SW480 (cell line): ENCODE data around the gene ERO1B.
A peak's percentile ranks its signal among the peaks of the same experiment; 100 is the strongest.

Experiments
- DNase-seq: peaks from one replicate; pipeline ENCODE4 v3.0.0-alpha.2; 2016; ENCODE audit warnings: low spot score

Gene ERO1B

DNA sequence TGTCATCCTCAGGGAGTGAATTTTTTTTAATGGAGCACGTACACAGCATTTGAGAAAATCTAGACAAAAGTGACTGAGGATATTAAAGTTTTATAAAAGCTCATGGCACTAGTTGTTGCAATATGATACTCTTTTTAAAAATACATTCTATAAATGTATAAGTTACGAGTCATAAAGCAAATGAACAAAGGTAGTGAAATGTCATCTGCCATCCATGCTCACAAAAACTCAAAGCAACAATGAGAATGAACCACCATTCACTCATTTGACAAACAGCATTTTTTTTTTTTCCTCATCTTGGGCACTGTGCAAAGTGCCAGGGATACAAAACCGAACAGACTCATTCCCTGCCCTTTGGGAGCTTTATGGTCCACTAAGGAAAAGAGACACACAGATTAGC is 100.7 kb downstream of the ERO1B start:
- peak; percentile 32 for DNase-seq

DNA sequence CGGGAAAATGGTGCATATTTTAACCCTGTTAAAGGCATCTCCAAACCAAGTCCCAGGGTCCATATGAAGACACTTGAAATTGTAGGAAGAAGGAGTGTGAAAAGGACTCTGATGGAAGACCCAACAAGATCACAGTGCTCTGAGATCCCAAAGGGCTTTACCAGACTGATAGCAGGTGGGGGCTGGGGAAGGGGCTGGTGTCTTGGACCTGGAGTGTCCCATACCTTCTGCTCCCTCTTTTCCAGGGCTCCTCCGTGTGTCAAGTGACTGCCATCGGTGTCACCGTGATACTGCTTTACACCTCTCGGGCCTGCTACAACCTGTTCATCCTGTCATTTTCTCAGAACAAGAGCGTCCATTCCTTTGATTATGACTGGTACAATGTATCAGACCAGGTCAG is 102.1 kb downstream of the ERO1B start:
- no peak for DNase-seq

DNA sequence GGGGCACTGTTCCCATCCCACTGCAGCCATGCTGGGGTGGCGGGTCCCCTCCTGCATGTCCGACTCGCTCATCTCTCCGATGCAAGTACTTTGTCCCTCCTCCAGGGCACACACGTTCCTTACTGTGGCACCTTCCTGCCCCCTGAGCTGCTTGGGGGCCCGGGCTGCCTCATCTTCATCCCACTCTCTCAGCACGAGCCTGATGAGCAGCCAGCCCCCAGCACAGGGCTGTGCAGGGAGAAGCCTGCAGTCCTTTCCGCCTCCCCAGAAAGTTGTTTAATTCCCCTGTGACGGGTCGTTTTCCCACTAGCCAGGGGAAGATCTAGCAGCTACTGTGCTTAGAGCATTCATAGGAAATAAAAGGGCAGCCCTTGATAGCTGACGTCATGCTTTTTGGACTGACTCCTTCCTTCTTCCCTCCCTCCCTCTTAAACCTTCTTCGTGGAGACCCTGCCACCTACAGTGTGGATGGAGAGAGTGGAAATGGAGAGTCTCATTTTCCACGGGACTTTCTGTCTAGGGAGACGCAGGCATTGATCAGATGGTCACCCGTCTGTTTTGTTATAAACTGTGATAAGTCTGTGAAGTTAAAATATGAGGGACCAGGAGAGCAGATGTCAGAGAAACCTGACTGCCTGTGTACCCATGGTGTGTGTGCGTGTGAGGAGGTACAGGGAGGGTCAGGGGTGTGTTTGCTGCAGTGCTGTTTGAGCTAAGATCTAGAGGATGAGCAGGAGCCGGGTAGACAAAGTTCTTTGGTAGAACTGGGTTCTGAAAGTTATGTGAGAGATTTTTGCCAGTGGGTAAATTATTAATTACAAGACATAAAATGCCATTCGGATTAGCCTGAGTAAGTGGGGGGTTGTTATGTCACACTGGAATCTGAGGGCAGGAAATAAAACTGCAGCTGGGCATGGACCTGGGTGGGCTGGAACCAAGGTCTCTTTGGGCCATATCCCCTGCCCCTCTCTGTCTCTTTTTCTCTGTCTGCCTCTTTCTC is 105.1 kb downstream of the ERO1B start:
- DNase-seq = no peak

DNA sequence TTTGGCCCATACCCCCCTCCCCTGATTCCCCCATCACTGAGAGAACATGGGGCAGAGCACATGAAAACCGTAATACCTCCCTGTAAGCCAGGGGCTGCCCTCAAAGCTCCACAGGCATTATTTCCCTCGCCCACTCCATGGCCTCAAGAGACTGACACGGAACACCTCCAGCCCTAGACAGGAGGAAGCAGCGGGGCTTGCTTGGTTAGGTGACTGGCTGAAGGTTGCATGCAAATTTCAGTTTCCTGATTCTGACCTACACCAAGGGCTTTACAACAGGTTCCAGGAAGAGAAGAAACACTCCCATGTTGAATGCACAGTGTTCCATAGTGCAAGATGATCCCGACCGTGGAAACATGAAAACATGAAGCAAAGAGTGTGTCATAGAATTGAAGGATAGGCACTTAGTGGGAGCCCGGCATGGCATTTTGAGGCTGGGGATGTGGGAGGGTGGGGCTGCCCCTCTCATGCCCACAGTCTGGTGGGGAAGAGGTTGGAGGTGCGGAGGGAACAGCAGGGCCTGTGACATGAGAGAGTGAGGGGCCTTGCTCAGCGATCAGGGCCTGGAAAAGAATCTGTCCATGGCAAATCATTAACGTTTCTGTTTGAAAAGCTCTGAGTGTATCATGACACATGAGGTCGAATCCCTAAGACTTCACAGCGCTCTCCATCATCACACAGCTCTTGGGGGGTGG is 106.0 kb downstream of the ERO1B start:
- no peak for DNase-seq

GRCh38 chr1:236173174-236173767 is 108.5 kb downstream of the ERO1B start:
- DNase-seq = no peak

DNA sequence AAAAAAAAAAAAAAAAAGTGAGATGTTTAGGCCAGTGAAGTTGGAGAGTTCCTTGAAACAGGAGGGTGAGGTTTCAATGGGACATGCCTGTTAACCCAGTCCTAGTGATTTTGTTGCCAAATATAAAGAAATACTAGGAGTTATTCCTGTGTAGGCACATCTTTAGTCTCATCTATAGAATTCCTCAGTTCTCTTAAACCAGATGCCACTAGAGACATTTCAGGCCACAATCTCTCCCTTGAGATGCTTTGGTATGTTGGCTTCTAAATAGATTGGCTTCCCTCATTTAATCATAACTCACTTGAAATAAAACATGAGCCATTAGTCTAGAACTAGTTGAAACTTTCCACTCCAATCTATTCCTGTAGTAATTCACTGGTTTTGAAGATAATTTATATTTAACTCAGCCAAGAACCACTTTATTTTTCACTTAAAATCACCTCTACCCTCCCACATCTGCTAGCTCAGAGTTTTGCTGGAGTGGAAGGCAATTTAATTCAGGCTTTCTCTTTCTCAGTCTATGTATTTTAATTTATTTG is 109.6 kb downstream of the ERO1B start:
- DNase-seq = no peak

DNA sequence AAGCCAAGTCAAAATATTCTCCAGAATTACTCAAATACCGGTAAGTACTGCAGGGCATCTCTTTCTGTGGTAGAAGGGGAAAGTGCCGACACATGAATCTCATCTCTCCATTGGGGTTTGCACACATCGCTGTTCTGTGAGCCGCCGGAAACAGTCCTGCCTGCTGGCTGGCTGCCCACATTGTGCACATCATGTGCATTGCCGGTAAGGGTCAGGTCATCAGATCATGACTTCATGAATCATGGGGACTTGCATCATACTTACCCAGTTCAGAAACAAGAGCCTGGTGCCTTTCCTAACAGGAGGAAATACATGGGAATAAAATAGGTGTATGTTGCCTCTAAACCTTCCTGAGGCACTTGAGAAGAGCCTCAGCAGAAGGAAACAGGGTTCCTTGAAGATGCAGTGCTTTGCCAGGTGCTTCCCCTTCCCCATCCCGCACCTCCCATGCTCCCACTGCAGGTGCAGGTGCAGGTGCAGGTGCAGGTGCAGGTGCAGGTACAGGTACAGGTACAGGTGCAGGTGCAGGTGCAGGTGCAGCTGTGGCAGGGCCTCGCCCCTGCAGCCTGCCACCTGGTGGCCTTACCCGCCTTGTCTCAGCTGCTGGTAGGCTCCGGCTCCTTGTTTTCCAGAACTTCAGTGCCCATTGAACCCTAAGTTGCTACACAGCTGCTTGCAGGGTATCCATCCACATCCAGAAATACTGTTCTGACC is 112.9 kb downstream of the ERO1B start:
- peak; percentile 16 for DNase-seq

GRCh38 chr1:236167578-236167977 is 114.2 kb downstream of the ERO1B start:
- no peak for DNase-seq

DNA sequence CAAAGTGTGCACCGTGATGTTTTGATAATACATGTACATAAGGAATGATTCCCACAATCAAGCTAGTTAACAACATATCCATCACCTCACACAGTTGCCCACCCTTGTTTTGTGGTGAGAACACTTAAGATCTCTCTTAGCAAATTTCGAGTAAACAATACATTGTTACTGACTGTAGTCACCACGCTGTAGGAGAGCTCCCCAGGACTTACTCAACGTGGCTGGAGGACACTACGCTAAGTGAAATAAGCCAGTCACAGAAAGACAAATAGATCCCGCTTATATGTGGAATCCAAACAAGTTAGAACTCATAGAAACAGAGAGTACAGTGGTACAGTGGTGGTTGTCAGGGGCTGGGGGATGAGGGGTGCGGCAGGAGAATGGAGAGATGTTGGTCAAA is 114.6 kb downstream of the ERO1B start:
- DNase-seq = no peak

DNA sequence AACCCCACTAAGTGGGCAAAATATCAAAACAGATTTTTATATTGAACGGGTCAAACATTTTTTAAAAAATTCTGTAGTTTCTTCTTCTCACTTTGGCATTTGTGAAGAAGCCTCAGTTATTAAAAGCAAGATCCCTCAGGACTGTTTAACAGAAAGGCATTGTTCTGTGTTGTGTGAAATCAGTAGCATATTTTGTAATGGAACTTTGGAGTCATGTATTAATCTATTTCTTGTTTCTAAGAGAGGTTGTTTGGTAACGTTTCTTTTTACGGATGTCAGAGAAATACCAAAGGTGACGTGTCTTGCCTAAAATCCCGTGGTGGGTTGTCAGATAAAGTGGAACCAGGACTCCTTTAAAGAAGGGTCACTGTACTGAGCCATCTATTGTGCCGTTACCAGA is 115.7 kb downstream of the ERO1B start:
- DNase-seq = no peak
